IPS DF 4.7 (cell line): ENCODE results near the gene SPATA32.
"Not testable (repeated sequence)": the region's sequence is repeated elsewhere in the genome, so short reads cannot be mapped to it uniquely, and the experiment has no call there.

ENCODE experiments used
- DNase-seq: peaks from one replicate; pipeline ENCODE4 v3.0.0-alpha.2; 2013; ENCODE audit warnings: low spot score; ENCODE audit errors: extremely low read depth

Gene SPATA32

GRCh38 chr17:45273551-45273957 is 11.7 kb upstream of the SPATA32 start:
- no peak for DNase-seq

GRCh38 chr17:45271603-45272002 is 9.7 kb upstream of the SPATA32 start:
- DNase-seq: no peak

GRCh38 chr17:45270828-45271418 is 9.0 kb upstream of the SPATA32 start:
- no peak for DNase-seq

- DNase-seq: no peak
Measured at GRCh38 chr17:45269912-45270311, 8.0 kb upstream of the SPATA32 start.

- DNase-seq: no peak
Measured at GRCh38 chr17:45267436-45268055, 5.7 kb upstream of the SPATA32 start.

GRCh38 chr17:45266372-45266926 is 4.6 kb upstream of the SPATA32 start:
- no peak for DNase-seq

GRCh38 chr17:45265821-45266220 is 3.9 kb upstream of the SPATA32 start:
- no peak for DNase-seq

- DNase-seq: no peak
Measured at GRCh38 chr17:45264988-45265387, 3.1 kb upstream of the SPATA32 start.

- no peak for DNase-seq
Measured at GRCh38 chr17:45264430-45264829, 2.5 kb upstream of the SPATA32 start.

GRCh38 chr17:45263477-45263860 is 1.6 kb upstream of the SPATA32 start:
- no peak for DNase-seq

- no peak for DNase-seq
Measured at GRCh38 chr17:45262516-45263476, 902 bp upstream of the SPATA32 start.

GRCh38 chr17:45260204-45260783 is 1.6 kb downstream of the SPATA32 start:
- no peak for DNase-seq

GRCh38 chr17:45258981-45259380 is 2.9 kb downstream of the SPATA32 start:
- DNase-seq: no peak

GRCh38 chr17:45257115-45257514 is 4.8 kb downstream of the SPATA32 start:
- DNase-seq: no peak

- DNase-seq: no peak
Measured at GRCh38 chr17:45256114-45256966, 5.6 kb downstream of the SPATA32 start.

GRCh38 chr17:45255358-45255757 is 6.5 kb downstream of the SPATA32 start:
- DNase-seq: no peak

- no peak for DNase-seq
Measured at GRCh38 chr17:45253879-45254278, 8.0 kb downstream of the SPATA32 start.

- DNase-seq: not testable (repeated sequence)
Measured at GRCh38 chr17:45253237-45253636, 8.7 kb downstream of the SPATA32 start.

- DNase-seq: no peak
Measured at GRCh38 chr17:45251931-45252330, 10.0 kb downstream of the SPATA32 start.

- no peak for DNase-seq
Measured at GRCh38 chr17:45248132-45248957, 13.5 kb downstream of the SPATA32 start.
